ENCODE data around the gene ICE1.

ICE1 gene

GRCh38 chr5:5401095-5401494 is 21.4 kb upstream of the ICE1 start:
- Histone ChIP-seq H4K12ac (ENCODE audit: low read depth, low read length) (no peak overlapping the region), H3K9me3 (ENCODE audit: insufficient read depth, low read depth, low read length) (peaks cover 4% of the 10 kb centered on the region), H2BK12ac (ENCODE audit: low read length) (no peak overlapping the region), H3K36me3 (ENCODE audit: control insufficient read depth in 1 of 2, insufficient read depth in 2 of 2, low read length in 2 of 2) (no peaks in the 10 kb centered on the region), H3K14ac (ENCODE audit: low read length) (no peak overlapping the region), H3K79me2 (ENCODE audit: control insufficient read depth, insufficient read depth, low read length, poor library complexity) (no peaks in the 10 kb centered on the region), H3K4ac (ENCODE audit: low read depth, low read length) (no peak overlapping the region), H2AFZ (ENCODE audit: insufficient read depth, low read length, poor library complexity) (no peak overlapping the region), H3K4me2 (ENCODE audit: low read length) (no peak overlapping the region), H3K9ac (ENCODE audit: low read length) (no peak overlapping the region), H3K79me1 (ENCODE audit: low read length) (no peaks in the 10 kb centered on the region), H2AK5ac (ENCODE audit: low read length) (no peak overlapping the region), H3K23ac (ENCODE audit: low read length) (no peak overlapping the region), H2BK5ac (ENCODE audit: low read depth, low read length, poor library complexity) (no peak overlapping the region), H4K91ac (ENCODE audit: low read depth, low read length) (no peak overlapping the region), H4K8ac (ENCODE audit: low read depth, low read length) (no peak overlapping the region), H3K27ac (ENCODE audit: low read depth, low read length) (no peak overlapping the region), H2BK120ac (ENCODE audit: insufficient read depth, low read length, poor library complexity) (no peak overlapping the region), H3K4me1 (ENCODE audit: control insufficient read depth in 1 of 2, insufficient read depth in 2 of 2, low read length in 2 of 2) (no peaks in the 10 kb centered on the region), H3K27me3 (ENCODE audit: insufficient read depth, low read length) (no peaks in the 10 kb centered on the region), H3K4me3 (ENCODE audit: low read depth, low read length) (no peak overlapping the region), H3K18ac (ENCODE audit: low read length) (no peak overlapping the region)
- WGBS (ENCODE audit: extremely low coverage, insufficient coverage, insufficient read length), result no CpG with 5 or more reads among the region's 8 CpGs
- DNase-seq, result no peak

GRCh38 chr5:5403741-5404140 is 18.7 kb upstream of the ICE1 start:
- Histone ChIP-seq H2BK12ac (ENCODE audit: low read length) (no peak overlapping the region), H3K14ac (ENCODE audit: low read length) (no peak overlapping the region), H3K79me1 (ENCODE audit: low read length) (no peaks in the 10 kb centered on the region), H3K4me2 (ENCODE audit: low read length) (no peak overlapping the region), H3K23ac (ENCODE audit: low read length) (no peak overlapping the region), H2AK5ac (ENCODE audit: low read length) (no peak overlapping the region), H3K18ac (ENCODE audit: low read length) (no peak overlapping the region), H2BK120ac (ENCODE audit: insufficient read depth, low read length, poor library complexity) (no peak overlapping the region), H2AFZ (ENCODE audit: insufficient read depth, low read length, poor library complexity) (no peak overlapping the region), H3K9me3 (ENCODE audit: insufficient read depth, low read depth, low read length) (peaks cover 4% of the 10 kb centered on the region), H3K4me3 (ENCODE audit: low read depth, low read length) (no peak overlapping the region), H3K4ac (ENCODE audit: low read depth, low read length) (no peak overlapping the region), H2BK5ac (ENCODE audit: low read depth, low read length, poor library complexity) (no peak overlapping the region), H3K4me1 (ENCODE audit: control insufficient read depth in 1 of 2, insufficient read depth in 2 of 2, low read length in 2 of 2) (no peaks in the 10 kb centered on the region), H3K36me3 (ENCODE audit: control insufficient read depth in 1 of 2, insufficient read depth in 2 of 2, low read length in 2 of 2) (no peaks in the 10 kb centered on the region), H3K27me3 (ENCODE audit: insufficient read depth, low read length) (no peaks in the 10 kb centered on the region), H3K9ac (ENCODE audit: low read length) (no peak overlapping the region), H4K12ac (ENCODE audit: low read depth, low read length) (no peak overlapping the region), H3K27ac (ENCODE audit: low read depth, low read length) (no peak overlapping the region), H4K8ac (ENCODE audit: low read depth, low read length) (no peak overlapping the region), H3K79me2 (ENCODE audit: control insufficient read depth, insufficient read depth, low read length, poor library complexity) (no peaks in the 10 kb centered on the region), H4K91ac (ENCODE audit: low read depth, low read length) (no peak overlapping the region)
- DNase-seq, result no peak
- WGBS (ENCODE audit: extremely low coverage, insufficient coverage, insufficient read length), result no CpG with 5 or more reads among the region's 4 CpGs

- Histone ChIP-seq H4K8ac (ENCODE audit: low read depth, low read length) (no peak overlapping the region), H3K14ac (ENCODE audit: low read length) (no peak overlapping the region), H3K4me2 (ENCODE audit: low read length) (no peak overlapping the region), H2BK120ac (ENCODE audit: insufficient read depth, low read length, poor library complexity) (no peak overlapping the region), H2BK5ac (ENCODE audit: low read depth, low read length, poor library complexity) (no peak overlapping the region), H3K9me3 (ENCODE audit: insufficient read depth, low read depth, low read length) (peaks cover 7% of the 10 kb centered on the region), H3K27ac (ENCODE audit: low read depth, low read length) (no peak overlapping the region), H3K79me1 (ENCODE audit: low read length) (no peaks in the 10 kb centered on the region), H3K9ac (ENCODE audit: low read length) (no peak overlapping the region), H3K23ac (ENCODE audit: low read length) (no peak overlapping the region), H3K4ac (ENCODE audit: low read depth, low read length) (no peak overlapping the region), H2AFZ (ENCODE audit: insufficient read depth, low read length, poor library complexity) (no peak overlapping the region), H4K91ac (ENCODE audit: low read depth, low read length) (no peak overlapping the region), H3K18ac (ENCODE audit: low read length) (no peak overlapping the region), H3K4me1 (ENCODE audit: control insufficient read depth in 1 of 2, insufficient read depth in 2 of 2, low read length in 2 of 2) (no peaks in the 10 kb centered on the region), H2BK12ac (ENCODE audit: low read length) (no peak overlapping the region), H3K79me2 (ENCODE audit: control insufficient read depth, insufficient read depth, low read length, poor library complexity) (no peaks in the 10 kb centered on the region), H4K12ac (ENCODE audit: low read depth, low read length) (no peak overlapping the region), H3K4me3 (ENCODE audit: low read depth, low read length) (no peak overlapping the region), H3K27me3 (ENCODE audit: insufficient read depth, low read length) (no peaks in the 10 kb centered on the region), H3K36me3 (ENCODE audit: control insufficient read depth in 1 of 2, insufficient read depth in 2 of 2, low read length in 2 of 2) (no peaks in the 10 kb centered on the region), H2AK5ac (ENCODE audit: low read length) (no peak overlapping the region)
- no CpG with 5 or more reads among the region's 5 CpGs for WGBS (ENCODE audit: extremely low coverage, insufficient coverage, insufficient read length)
- no peak for DNase-seq
Measured at GRCh38 chr5:5404381-5404780, 18.1 kb upstream of the ICE1 start.

GRCh38 chr5:5405441-5405840 is 17.0 kb upstream of the ICE1 start:
- Histone ChIP-seq H2BK5ac (ENCODE audit: low read depth, low read length, poor library complexity) (no peak overlapping the region), H3K4me2 (ENCODE audit: low read length) (no peak overlapping the region), H3K4me3 (ENCODE audit: low read depth, low read length) (no peak overlapping the region), H2BK120ac (ENCODE audit: insufficient read depth, low read length, poor library complexity) (no peak overlapping the region), H2AK5ac (ENCODE audit: low read length) (no peak overlapping the region), H3K9me3 (ENCODE audit: insufficient read depth, low read depth, low read length) (peaks cover 7% of the 10 kb centered on the region), H3K27me3 (ENCODE audit: insufficient read depth, low read length) (no peaks in the 10 kb centered on the region), H3K79me1 (ENCODE audit: low read length) (no peaks in the 10 kb centered on the region), H4K12ac (ENCODE audit: low read depth, low read length) (no peak overlapping the region), H3K9ac (ENCODE audit: low read length) (no peak overlapping the region), H3K4me1 (ENCODE audit: control insufficient read depth in 1 of 2, insufficient read depth in 2 of 2, low read length in 2 of 2) (no peaks in the 10 kb centered on the region), H3K23ac (ENCODE audit: low read length) (no peak overlapping the region), H3K27ac (ENCODE audit: low read depth, low read length) (no peak overlapping the region), H4K91ac (ENCODE audit: low read depth, low read length) (no peak overlapping the region), H2BK12ac (ENCODE audit: low read length) (no peak overlapping the region), H3K14ac (ENCODE audit: low read length) (no peak overlapping the region), H3K4ac (ENCODE audit: low read depth, low read length) (no peak overlapping the region), H3K36me3 (ENCODE audit: control insufficient read depth in 1 of 2, insufficient read depth in 2 of 2, low read length in 2 of 2) (no peaks in the 10 kb centered on the region), H2AFZ (ENCODE audit: insufficient read depth, low read length, poor library complexity) (no peak overlapping the region), H3K79me2 (ENCODE audit: control insufficient read depth, insufficient read depth, low read length, poor library complexity) (no peaks in the 10 kb centered on the region), H3K18ac (ENCODE audit: low read length) (no peak overlapping the region), H4K8ac (ENCODE audit: low read depth, low read length) (no peak overlapping the region)
- WGBS (ENCODE audit: extremely low coverage, insufficient coverage, insufficient read length), result no CpG with 5 or more reads among the region's 1 CpG
- no peak for DNase-seq
